Fibroblast of the aortic adventitia (primary cell): ENCODE data around the gene RNF169. TPM values are rescaled to one million over a fixed set of nuclear protein-coding genes. Genes with fewer than 3 reads are reported as not detected.

Source experiments
- DNase-seq: peaks from one replicate; pipeline ENCODE4 v3.0.0-alpha.2; 2010; ENCODE audit warnings: low read depth
- H3K4me3 ChIP-seq: 2 replicates; pipeline ENCODE4 v1.5.1; 2011; ENCODE audit warnings: low read depth, mild to moderate bottlenecking, control low read depth, low read length, moderate library complexity
- CTCF ChIP-seq: IDR thresholded peaks from 2 replicates; pipeline ENCODE4 v1.5.1; 2011; ENCODE audit warnings: mild to moderate bottlenecking, low read length, control low read depth, inconsistent platforms; ENCODE audit not compliant: insufficient read depth
- small RNA-seq: library from RNA; depleted of rRNA; stranded (forward); fragments of <200 nt; gene quantifications from one replicate; pipeline ENCODE3, GENCODE V24; 2012
- total RNA-seq: library from RNA; depleted of rRNA; stranded (reverse); fragments of >200 nt; gene quantifications from 2 replicates; pipeline ENCODE4 v1.2.3, GENCODE V29; 2012; ENCODE audit warnings: low replicate concordance

The RNF169 gene
- total RNA-seq, 1 donor: 28.5 TPM

- H3K4me3 ChIP-seq: no peak overlapping the region
- peak; percentile 19 for DNase-seq
- TF ChIP-seq CTCF: no peak
Measured at GRCh38 chr11:74871037-74871436, 122.4 kb downstream of the RNF169 start.

GRCh38 chr11:74877132-74877531, 128.5 kb downstream of the RNF169 start:
- TF ChIP-seq CTCF: peak; percentile 66
- H3K4me3 ChIP-seq: no peak overlapping the region
- no peak for DNase-seq

Small RNAs within 50 kb of the gene (small RNA-seq; reads per million reads assigned to genes)
- gene MIR4696 (not detected), gene RN7SL239P (not detected)

Other genes with a start within 250 kb of the RNF169 start
- gene POLD3, start 156.3 kb upstream of the RNF169 start, total RNA-seq: 12.8 and 26.8 TPM in 2 replicates
- gene CHRDL2, start 17.4 kb upstream of the RNF169 start, total RNA-seq: not detected in 2 replicates
- gene XRRA1, start 200.2 kb downstream of the RNF169 start, total RNA-seq: 14.5 and 28.0 TPM in 2 replicates
- 7.2 and 43.5 TPM in 2 replicates for gene SPCS2, start 200.4 kb downstream of the RNF169 start, total RNA-seq
- 2.9 and 5.2 TPM in 2 replicates for gene NEU3, start 240.1 kb downstream of the RNF169 start, total RNA-seq